Activated CD8-positive, alpha-beta memory T cell treated with anti-CD3 and anti-CD28 coated beads for 1 hour (primary cell): ENCODE measurements around the gene HPCAL1.

Experiments
- DNase-seq, 2 donors: peaks; one replicate each; pipeline ENCODE4 v3.0.0-alpha.2; 2020; ENCODE audit warnings: low read depth in 1 of 2; ENCODE audit errors: extremely low read depth in 1 of 2

The HPCAL1 gene

DNA sequence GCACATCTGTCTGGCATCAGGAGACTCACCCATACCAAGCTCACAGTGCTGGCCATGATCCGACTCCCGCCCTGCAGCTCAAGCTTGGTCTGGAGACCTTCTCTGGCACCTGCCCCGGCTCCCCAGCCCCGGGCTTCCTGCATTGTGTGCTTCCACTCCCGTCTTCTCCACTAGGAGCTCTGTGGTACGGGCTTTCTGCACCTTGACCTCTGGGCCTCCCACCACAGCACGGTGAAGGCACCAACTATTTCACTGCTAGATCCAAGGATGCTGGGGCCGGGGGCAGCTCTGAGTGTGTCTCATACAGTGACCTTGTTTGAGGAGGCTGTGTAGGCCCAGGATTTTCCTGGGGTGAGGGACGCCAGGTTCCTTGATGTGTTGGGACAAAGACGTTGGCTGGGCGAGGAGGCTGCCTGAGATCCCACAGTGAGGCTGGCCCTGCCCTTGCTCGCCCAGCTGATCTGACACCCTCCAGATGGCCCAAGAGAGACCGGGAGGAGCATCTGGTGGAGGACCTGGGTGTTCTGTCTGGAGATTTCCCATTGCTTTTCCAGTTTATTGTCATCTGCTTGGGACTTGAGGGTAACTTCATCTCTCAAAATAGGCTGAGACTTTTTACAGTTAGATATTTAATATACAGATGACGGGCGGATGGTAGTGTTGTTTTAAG is 64.0 kb downstream of the HPCAL1 start:
- DNase-seq = no peak

- DNase-seq = no peak
Observed at GRCh38 chr2:10367472-10368439, 65.1 kb downstream of the HPCAL1 start.

DNA sequence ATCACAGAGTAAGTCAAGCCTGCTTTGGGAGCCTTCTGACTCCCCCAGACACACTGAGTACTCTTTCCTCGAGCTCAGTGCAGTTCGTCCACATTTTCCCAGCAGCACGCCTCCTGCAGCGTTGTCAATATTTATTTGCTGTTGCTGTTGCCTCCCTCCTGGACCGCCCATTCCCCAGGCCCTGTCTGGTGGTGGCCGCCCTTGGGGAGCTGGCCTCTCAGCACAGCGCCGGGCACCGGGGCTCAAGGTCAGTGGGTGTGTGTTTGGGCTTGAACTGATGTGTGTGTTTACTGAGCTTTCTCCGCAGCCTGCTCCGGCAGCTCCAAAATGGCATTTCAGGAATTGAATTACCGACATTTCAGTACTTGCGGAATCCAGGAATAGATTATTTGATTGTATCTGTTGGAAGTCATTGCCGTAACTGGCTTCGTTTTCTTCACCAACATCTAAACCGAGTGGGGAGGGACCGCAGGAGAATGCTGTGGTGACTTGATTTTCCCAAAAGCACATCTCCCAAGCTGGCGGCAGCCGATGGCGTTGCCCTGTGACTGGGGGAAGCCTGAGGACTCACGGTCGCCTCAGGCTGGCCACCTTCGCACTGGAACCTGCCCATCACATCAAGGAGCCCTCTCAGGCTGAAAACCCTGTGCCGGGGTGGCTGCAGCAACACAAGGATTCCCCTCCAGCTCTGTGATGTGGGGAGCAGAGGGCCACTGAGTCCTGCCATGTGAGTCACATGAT is 66.0 kb downstream of the HPCAL1 start:
- no peak for DNase-seq

DNA sequence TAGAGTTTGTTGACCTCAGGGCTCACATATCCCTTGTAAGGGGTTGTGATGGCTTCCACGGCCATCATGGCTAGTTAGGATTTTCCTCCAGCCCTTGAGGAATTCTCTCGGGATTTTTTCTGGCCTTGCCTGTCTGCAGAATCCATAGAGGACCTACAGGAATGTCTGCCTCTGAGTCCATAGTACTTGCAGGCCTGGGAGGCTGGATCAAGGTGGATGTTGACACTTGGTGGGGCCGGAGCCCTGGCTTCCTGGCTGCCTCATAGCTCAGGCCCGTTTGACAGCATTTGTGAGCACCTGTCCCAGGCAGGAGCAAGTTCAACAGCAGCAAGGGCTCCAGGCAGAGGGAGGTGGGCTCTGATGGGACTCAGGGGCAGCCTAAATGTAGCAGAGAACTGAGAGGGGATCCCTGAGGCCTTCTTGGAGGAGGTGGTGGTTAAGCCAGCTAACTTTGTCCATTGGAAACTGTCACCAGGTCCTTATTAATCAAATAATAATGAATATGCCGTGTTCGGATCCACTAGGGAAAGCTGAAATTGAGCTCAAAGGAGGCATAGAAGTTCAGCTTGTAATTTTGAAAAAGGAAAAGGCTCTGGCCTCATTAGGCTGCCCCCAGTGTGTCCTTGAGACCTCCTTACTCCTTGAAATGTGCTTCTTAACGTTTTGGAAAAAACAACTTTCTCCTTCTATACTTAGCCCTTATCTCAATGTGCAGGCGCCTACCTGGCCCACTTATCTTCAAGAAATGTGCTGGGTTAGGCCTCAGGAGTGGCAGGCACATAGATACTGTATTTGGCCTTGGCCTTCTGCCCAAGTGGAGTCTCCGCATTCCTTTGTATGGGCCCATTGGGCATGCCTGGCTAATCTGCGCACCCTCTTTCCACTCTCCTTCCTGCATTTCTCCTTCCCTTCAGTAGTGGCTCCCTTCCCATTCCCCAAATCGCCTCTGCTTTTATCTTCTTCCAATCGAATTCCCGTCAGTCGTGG is 66.9 kb downstream of the HPCAL1 start:
- DNase-seq = no peak

DNA sequence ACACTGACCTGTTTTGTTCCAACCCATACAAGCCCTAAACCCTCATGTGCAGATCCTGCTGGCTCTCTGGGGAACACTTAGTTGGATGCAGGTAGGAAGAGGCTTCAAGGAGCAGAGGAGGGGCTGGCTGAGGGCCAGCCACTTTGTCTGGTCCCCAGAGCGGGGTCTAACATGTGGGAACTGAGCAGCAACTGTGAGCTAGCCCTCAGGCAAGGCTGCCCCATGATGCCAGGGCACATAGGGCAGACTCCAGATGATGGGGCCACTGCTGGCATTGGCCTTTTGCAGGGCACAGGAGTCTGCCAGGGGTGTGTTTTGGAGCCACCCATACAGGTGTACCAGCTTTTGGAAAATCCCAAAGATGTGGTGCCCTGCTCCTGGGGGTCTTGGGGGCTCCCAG is 67.7 kb downstream of the HPCAL1 start:
- no peak for DNase-seq

DNA sequence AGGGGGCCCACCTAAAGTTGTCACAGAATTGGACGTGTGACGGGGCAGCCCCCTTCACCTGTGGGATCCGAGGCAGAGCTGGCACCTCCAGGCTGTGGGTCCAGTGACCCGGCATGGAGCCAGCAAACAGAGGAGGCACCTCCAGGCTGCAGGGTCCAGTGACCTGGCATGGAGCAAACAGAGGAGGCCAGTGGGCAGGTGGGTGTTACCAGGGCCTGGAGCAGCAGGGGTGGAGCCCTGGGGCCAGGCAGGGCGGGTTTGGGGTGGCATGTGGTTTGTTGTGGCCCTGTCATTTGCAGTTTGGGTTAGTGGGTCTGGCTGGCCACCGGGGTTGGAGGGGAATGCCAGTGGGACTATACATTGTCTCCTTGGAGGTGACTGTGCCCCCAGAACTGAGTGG is 68.2 kb downstream of the HPCAL1 start:
- DNase-seq = no peak

DNA sequence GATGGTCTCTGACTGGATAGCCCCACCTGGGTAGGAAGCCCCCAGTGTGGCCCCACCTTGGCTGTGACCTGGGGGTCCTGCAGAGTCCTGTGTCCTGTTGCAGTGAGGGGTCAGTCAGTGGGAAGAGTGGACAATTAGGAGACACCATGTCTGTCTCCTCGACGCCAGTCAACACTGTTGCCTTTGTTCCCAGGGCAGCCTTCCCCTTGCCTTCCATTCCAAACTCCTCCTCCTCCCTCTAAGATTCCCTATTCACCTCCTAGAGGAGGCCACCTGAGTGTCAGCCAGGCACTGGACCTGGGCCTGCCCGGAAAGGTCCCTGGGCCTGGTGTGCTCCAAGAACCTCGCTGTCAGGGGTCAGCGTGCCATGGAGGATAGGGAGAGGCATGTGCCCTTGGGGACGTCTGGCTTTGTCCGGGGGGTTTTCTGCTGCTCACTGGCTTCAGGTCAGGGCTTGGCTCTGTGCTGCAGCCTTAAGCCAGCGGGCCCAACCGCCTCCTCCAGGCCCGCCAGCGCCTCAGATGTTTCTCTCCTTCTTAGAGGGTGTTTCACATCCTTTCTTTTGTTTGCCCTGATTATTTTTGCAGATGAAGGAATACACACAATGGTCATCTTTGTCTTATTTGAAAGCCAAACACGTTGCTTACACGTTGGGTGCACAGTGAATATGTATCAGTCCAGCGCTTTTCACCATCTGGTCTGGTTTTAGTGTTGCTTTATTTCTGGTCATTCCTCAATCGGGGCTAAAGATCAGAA is 68.9 kb downstream of the HPCAL1 start:
- DNase-seq = no peak

DNA sequence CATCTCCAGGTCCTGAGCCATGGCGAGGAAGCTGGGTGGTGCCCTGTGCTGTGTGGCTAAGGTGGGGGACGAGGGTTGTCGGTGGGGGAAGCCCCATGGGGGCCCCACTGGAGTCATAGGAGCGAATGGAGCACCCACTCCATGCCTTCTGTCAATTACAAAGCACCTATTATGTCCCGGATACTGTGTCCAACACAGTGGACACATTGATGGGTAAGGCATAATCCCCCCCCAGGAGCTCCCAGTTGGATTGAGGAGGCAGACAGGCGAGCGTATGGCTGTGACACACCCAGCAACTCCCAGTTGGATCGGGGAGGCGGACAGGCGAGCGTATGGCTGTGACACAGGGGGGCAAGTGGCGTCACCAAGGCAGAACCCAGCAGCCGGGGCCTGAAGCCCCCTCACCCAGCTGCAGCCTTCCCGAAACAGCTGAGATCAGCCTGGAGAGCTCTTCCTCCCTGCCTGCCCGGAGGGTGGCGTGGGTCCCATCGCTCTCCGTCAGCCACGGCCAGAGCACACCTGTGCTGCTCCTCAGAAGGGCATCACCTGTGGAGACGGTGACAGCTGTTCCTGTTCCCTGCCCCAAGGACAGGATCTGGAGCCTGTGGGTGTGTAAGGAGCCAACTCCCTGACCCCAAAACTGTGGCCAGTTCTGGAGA is 69.6 kb downstream of the HPCAL1 start:
- DNase-seq = no peak

- DNase-seq = no peak
Observed at GRCh38 chr2:10372862-10373240, 70.1 kb downstream of the HPCAL1 start.

GRCh38 chr2:10373931-10374330 is 71.2 kb downstream of the HPCAL1 start:
- no peak for DNase-seq

- no peak for DNase-seq
Observed at GRCh38 chr2:10374362-10374943, 71.7 kb downstream of the HPCAL1 start.

- DNase-seq = no peak
Observed at GRCh38 chr2:10375570-10376281, 73.0 kb downstream of the HPCAL1 start.

DNA sequence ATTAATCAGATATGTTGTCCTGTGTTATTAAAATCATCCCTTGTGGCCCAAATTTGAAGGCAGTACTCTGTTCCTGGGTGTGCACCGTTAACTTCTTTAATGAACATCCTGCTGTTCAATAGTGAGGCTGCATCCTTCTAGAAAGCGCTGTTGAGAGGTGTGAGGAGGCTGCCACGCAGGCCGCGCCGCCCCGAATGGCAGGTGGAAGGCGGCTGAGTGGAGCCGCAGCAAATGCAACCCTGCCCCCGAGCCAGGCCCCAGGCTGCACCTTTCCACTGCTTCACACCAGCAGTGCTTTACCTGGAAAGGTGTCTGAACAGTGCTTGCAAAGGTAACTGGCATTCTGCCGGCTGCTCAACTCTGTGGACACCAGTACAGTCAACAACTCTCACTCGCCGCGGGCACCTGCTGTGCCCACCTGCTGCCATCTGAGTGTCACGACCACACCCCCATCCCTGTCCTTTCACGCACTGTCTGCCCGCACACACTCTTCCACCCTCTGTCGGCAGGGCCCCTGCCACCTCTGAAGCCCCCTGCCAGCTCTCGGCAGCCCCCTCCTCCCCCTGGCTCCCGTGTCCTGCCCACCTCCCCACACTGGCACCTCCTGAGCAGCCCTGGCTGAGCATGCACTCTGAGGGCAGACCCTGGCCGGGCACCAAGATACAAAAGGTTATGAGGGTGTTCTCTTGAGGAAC is 74.5 kb downstream of the HPCAL1 start:
- no peak for DNase-seq

GRCh38 chr2:10377747-10378085 is 75.0 kb downstream of the HPCAL1 start:
- DNase-seq = no peak

GRCh38 chr2:10378189-10378588 is 75.5 kb downstream of the HPCAL1 start:
- DNase-seq = no peak

DNA sequence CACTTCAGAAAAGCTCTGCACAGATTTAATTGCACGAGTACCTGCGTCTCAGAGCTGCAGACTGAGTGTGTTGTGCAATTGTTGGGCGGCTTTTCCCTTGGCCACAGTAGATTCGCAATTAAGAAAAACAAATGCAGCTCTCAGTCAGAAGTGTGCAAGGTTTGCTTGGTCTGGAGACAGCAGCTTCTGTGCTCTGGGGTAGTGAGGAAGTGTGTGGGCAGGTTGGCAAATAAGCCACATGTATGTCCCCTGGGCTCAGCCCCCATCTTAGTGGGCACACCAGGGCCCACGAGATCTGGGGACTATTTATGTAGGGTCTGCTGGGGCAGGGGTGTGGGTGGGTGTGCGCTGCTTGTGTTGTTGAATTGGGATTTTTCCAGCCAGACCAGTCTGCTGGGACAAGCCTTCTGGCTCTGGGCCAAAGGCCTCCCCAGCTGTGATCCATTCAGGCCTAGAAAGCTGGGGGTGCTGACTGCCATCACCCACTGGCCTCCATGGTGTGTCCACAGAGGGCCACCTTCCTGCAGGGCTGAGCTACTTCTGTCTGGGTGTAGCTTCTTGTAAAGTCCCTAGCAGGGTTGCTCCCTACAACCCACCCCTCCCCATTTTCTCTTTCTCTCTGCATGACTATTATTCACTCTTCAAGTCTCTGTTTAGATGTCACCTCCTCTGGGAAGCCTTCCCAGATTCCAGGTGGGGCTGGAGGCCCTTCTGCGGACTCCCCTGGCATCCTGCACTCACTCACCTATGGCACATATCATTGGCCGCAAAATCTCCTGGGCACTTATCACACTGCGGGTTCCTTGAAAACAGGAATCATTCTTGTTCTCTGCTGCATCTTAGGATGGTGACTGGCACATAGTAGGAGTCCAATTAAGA is 77.6 kb downstream of the HPCAL1 start:
- DNase-seq = no peak

DNA sequence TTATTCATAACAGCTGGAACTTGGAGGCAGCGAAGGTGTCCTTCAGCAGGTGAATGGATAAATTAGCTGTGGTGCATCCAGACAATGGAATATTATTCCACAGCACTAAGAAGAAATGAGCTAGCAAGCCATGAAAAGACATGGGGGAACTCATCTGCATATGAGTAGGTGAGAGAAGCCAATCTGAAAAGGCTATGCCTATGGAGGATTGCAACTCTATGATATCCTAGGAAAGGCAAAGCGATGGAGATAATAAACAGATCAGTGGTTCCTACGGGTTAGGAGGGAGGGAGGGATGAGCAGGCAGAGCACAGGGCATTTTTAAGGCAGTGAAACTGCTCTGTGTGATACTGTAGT is 79.3 kb downstream of the HPCAL1 start:
- DNase-seq = no peak
